Motor neuron (in vitro differentiated cells): Measurements from ENCODE around the gene SRCIN1. TPM values are rescaled to one million over a fixed set of nuclear protein-coding genes. Genes with fewer than 3 reads are reported as not detected.
"Not testable (repeated sequence)": the region's sequence is repeated elsewhere in the genome, so short reads cannot be mapped to it uniquely, and the experiment has no call there.

ENCODE experiments used
- ATAC-seq, 8 experiments: fragments of 200-7000 bp; cut with Tn5 transposase; replicated peaks in 6 of 8; 2 replicates each; pipeline ENCODE4 v1.8.0; 2021; ENCODE audit warnings: mild to moderate bottlenecking in 8 of 8, moderate library complexity in 8 of 8
- H3K27ac ChIP-seq, 2 donors: fragments of 250-450 bp; sonication (Bioruptor Pico); 2 replicates each; pipeline ENCODE4 v1.9.0; 2021; ENCODE audit warnings: antibody characterized with exemption in 2 of 2, mild to moderate bottlenecking in 2 of 2, moderate library complexity in 1 of 2
- H3K4me1 ChIP-seq, 2 donors: fragments of 250-450 bp; sonication (Bioruptor Pico); replicated peaks in 1 of 2; 2 replicates each; pipeline ENCODE4 v1.6.1; 2021; ENCODE audit warnings: antibody characterized with exemption in 2 of 2, mild to moderate bottlenecking in 2 of 2, moderate library complexity in 1 of 2
- H3K4me3 ChIP-seq, 5 donors: fragments of 250-450 bp; sonication (Bioruptor Pico); 2 replicates each; pipeline ENCODE4 v1.9.0; 2021; ENCODE audit warnings: antibody characterized with exemption in 5 of 5, mild to moderate bottlenecking in 5 of 5, moderate library complexity in 4 of 5
- WGBS, 10 experiments: fragments of 450-650 bp; shearing (Covaris generic); methylation state at CpG; one replicate each; pipeline ENCODE4 v1.0.0; 2022; 5-methylcytosine and 5-hydroxymethylcytosine counted together
- in situ Hi-C, 9 experiments: fragments of 400-800 bp; cut with MboI; loops; one replicate each; pipeline ENCODE4 v1.15.0; 2021; ENCODE audit warnings: low sequenced_read_pairs in 9 of 9, low pct_unique_long_range_greater_than_20kb in 2 of 9; ENCODE audit not compliant: unreplicated experiment in 9 of 9
- total RNA-seq, 8 experiments: library from RNA; unstranded; fragments of 300-600 nt; gene quantifications; 2 replicates each; pipeline versions ENCODE4 v1.2.3 to v1.2.4, GENCODE V29; 2022

SRCIN1 gene
- total RNA-seq, 8 experiments from 2014 or later = 0.71 to 21.2 (median 14.9) TPM

DNA sequence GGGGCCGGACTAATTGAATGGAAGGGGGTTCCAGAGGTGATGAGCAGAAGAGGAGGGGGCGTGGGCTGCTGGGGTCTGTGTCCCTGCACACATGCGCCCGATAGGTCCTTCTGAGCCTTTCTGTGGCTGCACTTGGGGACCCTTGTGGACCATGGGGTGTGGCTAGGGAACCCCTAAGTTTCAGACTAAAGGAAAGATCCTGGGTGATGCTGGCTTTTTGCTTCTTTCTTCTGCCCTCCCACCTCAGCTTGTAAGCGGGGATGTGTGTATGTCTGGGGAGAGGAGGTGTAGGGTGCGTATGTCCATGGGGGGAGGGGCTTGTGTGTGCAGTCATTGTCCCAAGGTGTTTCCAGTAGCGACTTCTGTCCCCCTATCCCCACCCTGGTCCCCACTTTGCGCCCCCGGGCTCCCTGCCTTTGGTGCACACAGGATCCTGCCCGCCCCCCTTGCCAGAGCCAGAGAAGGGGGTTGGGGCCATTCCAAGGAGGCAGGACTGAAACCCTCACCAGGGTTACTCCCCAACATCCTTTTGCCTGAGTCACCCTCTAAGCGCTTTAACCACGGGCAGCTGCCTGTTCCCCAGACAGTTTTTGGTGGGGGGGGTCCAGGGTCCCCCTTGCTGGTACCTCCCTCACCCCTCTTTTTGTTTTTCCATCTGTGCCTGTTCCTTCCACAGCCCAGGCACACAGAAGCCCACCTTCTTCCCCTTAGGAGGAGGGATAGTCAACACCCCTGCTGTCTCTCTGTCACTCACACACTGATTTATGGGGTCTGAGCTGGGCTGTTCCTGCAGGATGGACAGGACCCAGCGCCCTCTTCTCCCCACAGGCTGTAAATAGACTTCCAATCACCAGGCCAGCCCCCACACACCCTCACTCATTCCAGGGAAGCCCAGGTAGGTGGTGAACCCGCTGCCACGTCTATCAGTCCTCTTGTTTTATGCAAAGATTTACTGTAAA, 94.3 kb downstream of the SRCIN1 start:
- ATAC-seq = no peak
- WGBS, 10 experiments = 47 to 92% (median 56%) methylated on average over 2 to 5 of the region's 15 CpGs; no CpG with 5 or more reads in 6 of the 10 experiments
- peak overlapping the region in 2 of 5 donors; percentile 22 to 30 for H3K4me3 ChIP-seq
- in situ Hi-C loops = loop anchor here in 2 of 9 experiments (25.0 kb wide), 1 partner anchor 151 kb away; the partner anchor contains the start of gene EPOP (in 2 of the 2)
- H3K4me1 ChIP-seq = peaks cover 8 to 16% of the 10 kb centered on the region in 2 donors
- no peak overlapping the region for H3K27ac ChIP-seq

DNA sequence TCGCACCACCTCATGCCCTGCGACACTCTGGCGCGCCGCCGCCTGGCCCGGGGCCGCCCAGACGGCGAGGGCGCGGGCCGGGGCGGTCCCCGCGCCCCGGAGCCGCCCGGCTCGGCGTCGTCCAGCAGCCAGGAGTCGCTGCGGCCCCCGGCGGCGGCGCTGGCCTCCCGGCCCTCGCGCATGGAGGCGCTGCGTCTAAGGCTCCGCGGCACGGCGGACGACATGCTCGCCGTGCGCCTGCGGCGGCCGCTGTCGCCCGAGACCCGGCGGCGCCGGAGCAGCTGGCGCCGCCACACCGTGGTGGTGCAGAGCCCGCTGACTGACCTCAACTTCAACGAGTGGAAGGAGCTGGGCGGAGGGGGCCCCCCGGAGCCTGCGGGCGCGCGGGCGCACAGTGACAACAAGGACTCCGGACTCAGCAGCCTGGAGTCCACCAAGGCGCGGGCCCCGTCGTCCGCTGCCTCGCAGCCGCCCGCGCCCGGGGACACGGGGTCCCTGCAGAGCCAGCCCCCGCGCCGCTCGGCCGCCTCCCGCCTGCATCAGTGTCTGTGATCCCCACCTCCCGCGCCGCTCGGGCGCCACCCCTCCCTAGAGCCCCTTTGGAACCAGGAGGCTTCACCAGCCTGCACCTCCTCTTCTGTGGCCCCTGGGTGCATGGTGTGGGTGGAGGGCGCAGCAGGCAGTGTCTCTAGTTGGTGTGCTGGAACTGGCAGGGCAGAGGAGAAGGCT, 95.2 kb downstream of the SRCIN1 start:
- Histone ChIP-seq H3K4me3 (peak overlapping the region; percentile 8 to 30 (median 15)), H3K27ac (peak overlapping the region in 1 of 2 donors; percentile 5), H3K4me1 (peaks cover 8 to 16% of the 10 kb centered on the region in 2 donors)
- ATAC-seq = peak in 7 of 8 experiments; percentile 56 to 81 (median 70)
- in situ Hi-C loops = loop anchor here in 2 of 9 experiments (25.0 kb wide), 1 partner anchor 152 kb away; the partner anchor contains the start of gene EPOP (in 2 of the 2)
- 7 to 20% methylated on average over 1 to 8 of the region's 86 CpGs; no CpG with 5 or more reads in 8 of the 10 experiments for WGBS, 10 experiments

DNA sequence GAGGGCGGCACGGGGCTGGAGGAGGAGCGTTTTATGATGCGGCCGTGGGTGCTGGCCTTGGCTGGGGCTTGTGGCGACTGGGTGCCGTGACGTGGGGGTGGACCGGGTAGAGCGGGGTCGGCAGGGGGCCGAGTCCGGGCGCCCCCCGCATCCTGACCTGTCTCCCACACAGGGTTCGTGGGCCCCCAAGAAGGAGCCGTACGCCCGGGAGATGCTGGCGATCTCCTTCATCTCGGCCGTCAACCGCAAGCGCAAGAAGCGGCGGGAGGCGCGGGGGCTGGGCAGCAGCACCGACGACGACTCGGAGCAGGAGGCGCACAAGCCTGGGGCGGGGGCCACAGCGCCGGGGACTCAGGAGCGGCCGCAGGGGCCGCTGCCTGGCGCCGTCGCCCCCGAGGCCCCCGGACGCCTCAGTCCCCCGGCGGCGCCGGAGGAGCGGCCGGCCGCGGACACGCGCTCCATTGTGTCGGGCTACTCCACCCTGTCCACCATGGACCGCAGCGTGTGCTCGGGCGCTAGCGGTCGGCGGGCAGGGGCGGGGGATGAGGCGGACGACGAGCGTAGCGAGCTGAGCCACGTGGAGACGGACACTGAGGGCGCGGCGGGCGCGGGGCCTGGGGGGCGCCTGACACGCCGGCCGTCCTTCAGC, 95.9 kb downstream of the SRCIN1 start:
- H3K27ac ChIP-seq = peak overlapping the region; percentile 5 to 58
- 0% methylated on average over 3 of the region's 80 CpGs; no CpG with 5 or more reads in 9 of the 10 experiments for WGBS, 10 experiments
- in situ Hi-C loops = loop anchor here in 2 of 9 experiments (25.0 kb wide), 1 partner anchor 152 kb away; the partner anchor contains the start of gene EPOP (in 2 of the 2)
- ATAC-seq = peak in 7 of 8 experiments; percentile 22 to 78 (median 55)
- H3K4me3 ChIP-seq = peak overlapping the region in 4 of 5 donors; percentile 14 to 30 (median 18)
- peaks cover 8 to 16% of the 10 kb centered on the region in 2 donors for H3K4me1 ChIP-seq

DNA sequence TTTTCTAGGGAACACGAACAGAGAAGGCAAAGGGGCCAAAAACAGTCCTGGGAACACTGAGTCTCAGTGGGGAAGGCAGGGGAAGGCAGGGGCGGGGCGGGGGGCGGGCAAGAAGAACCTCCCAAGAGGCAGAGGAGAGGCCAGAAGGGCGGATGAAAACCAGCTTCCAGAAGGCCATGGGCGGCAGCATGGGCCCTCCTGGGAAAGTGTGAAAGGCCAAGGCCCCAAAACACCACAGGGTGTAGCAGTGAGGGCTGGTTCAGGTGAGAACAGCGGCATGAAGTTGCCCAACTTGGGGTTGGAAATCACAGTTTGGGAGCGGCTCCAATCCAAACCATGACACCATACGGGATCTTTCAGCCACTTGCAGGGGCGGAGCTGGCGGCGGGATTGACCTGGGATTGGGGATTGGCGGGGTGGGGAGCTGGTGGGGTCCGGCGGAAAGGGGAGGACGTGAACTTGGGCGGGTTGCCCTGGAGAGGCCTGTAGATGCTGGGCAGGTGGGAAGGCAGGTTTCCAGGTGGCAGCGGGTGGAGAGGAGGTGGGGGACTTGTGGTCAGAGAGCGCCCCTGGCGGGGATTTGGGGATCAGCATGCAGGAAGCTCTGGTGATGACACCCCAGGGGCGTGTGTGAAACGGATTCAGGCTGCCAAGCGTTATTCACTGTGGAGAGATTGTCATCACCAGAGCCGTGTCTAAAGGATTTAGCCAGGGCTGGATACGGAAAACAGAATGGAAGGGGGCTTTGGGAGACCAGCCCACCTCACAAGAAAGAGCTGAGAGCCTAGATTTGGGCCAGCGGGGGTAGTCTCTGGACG, 96.6 kb downstream of the SRCIN1 start:
- WGBS, 10 experiments = 53 to 54% methylated on average over 2 to 4 of the region's 27 CpGs; no CpG with 5 or more reads in 8 of the 10 experiments
- Histone ChIP-seq H3K4me1 (peaks cover 8 to 16% of the 10 kb centered on the region in 2 donors), H3K4me3 (peak overlapping the region in 3 of 5 donors; percentile 1 to 30 (median 22)), H3K27ac (peak overlapping the region; percentile 5 to 58)
- in situ Hi-C loops = loop anchor here in 2 of 9 experiments (25.0 kb wide), 1 partner anchor 153 kb away; the partner anchor contains the start of gene EPOP (in 2 of the 2)
- peak; percentile 51 to 80 (median 60) for ATAC-seq

DNA sequence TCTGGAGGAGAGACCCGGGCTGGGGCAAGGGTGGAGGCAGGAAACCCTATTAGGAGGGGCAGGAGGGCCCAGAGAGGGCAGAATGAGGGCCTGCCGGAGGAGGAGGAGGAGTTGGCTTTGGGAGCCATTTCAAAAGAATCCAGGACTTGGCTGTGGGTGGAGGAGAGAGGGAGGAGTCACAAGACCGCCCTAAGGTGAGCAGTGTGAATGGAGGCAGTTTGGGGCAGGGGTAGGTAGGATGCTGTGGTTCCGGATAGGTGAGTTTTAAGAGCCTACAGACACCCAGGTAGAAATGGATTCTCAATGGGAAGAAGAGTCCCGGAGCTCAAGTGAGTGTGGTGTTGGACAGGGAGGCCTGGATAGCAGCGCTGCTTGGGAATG, 97.2 kb downstream of the SRCIN1 start:
- H3K27ac ChIP-seq = no peak overlapping the region
- ATAC-seq = no peak

DNA sequence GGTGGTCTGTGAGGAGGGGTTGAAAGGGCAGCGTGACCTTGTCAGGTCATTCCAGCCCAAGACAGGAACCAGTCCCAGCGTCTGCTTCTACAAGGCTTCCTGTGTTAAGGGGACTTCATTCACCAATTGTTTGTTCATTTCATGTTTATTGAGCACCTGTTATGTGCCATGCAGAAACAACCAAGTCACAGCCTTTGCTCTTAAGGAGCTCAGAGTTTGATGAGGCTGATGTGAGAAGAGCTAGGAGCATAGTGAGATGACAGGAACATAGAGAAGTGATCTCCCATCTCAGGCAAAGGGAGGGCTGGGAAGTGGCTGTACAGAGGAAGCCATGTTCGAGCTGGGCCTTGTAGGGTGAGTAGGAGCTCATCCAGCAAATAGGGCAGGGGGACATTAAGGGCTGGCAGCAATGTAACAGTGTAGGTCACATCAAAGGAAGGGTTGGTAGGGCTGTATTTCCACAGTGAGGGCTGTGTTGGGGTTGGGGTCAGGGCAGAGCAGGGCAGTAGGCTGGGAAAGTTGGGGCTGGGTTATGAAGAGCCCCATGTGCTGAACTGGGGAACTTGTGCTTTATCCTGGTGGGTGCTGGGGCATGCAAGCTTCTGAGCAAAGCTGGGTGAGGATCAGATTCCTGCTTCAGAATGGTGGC, 97.7 kb downstream of the SRCIN1 start:
- Histone ChIP-seq H3K4me3 (no peak overlapping the region), H3K4me1 (peaks cover 8 to 16% of the 10 kb centered on the region in 2 donors), H3K27ac (no peak overlapping the region)
- ATAC-seq = no peak
- 80 to 100% (median 100%) methylated on average over 1 to 2 of the region's 3 CpGs; no CpG with 5 or more reads in 5 of the 10 experiments for WGBS, 10 experiments
- in situ Hi-C loops = loop anchor here in 2 of 9 experiments (25.0 kb wide), 1 partner anchor 154 kb away; the partner anchor contains the start of gene EPOP (in 2 of the 2)

More for the DNA sequence above, 97.2 kb downstream of the SRCIN1 start:
- in situ Hi-C loops = loop anchor here in 2 of 9 experiments (25.0 kb wide), 1 partner anchor 154 kb away; the partner anchor contains the start of gene EPOP (in 2 of the 2)
- Histone ChIP-seq H3K4me3 (no peak overlapping the region), H3K4me1 (peaks cover 8 to 16% of the 10 kb centered on the region in 2 donors)
- 80 to 100% (median 90%) methylated on average over 1 to 3 of the region's 6 CpGs; no CpG with 5 or more reads in 5 of the 10 experiments for WGBS, 10 experiments

DNA sequence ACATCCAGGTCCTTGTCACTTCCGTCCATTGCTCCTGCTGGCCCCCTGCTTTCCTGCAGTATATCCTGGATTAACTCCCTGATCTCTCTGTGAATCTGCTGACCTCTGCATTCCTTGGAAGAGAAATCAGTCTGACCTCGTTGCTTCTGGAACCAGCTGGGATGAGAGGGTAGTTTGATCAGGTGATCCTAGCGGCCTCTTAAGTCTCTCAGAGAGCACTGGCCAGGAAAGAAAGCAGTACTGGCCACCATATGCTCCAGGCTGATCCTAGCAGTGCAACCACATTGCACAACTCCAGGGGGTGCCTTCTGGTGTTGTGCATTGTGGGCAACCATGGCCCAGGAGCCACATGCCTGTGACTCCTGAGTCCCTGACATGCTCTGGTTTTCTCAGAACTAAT, 98.3 kb downstream of the SRCIN1 start:
- in situ Hi-C loops = loop anchor here in 2 of 9 experiments (25.0 kb wide), 1 partner anchor 155 kb away; the partner anchor contains the start of gene EPOP (in 2 of the 2)
- WGBS, 10 experiments = 80 to 100% (median 100%) methylated on average over 1 of the region's 3 CpGs; no CpG with 5 or more reads in 7 of the 10 experiments
- Histone ChIP-seq H3K4me1 (peaks cover 8 to 16% of the 10 kb centered on the region in 2 donors), H3K4me3 (no peak overlapping the region), H3K27ac (no peak overlapping the region)
- ATAC-seq = no peak

DNA sequence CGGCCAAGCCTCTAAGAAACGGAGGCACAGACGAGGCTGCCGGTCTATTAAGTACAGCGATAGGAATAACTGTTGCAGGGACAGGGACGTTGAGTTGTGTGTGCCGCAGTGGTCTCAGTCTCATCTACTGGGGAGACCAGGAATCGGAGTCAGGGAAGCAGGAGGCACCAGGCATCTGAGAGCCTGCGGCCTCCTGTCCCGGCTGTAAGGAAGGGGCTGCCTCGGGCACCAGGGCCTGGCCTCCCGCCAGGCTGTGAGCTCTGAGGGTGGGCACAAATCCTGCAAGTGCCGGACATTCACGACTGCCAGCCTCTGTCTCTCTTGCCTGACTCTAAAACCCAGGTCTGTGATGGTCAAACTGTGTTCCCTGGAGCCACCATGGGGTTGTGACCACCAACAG, 101.5 kb downstream of the SRCIN1 start:
- 79 to 100% (median 95%) methylated on average over 3 to 7 of the region's 14 CpGs; no CpG with 5 or more reads in 6 of the 10 experiments for WGBS, 10 experiments
- Histone ChIP-seq H3K4me1 (no peaks in the 10 kb centered on the region), H3K27ac (no peak overlapping the region), H3K4me3 (no peak overlapping the region)
- ATAC-seq = no peak
- in situ Hi-C loops = loop anchor here in 2 of 9 experiments (25.0 kb wide), 1 partner anchor 158 kb away; the partner anchor contains the start of gene EPOP (in 2 of the 2)

DNA sequence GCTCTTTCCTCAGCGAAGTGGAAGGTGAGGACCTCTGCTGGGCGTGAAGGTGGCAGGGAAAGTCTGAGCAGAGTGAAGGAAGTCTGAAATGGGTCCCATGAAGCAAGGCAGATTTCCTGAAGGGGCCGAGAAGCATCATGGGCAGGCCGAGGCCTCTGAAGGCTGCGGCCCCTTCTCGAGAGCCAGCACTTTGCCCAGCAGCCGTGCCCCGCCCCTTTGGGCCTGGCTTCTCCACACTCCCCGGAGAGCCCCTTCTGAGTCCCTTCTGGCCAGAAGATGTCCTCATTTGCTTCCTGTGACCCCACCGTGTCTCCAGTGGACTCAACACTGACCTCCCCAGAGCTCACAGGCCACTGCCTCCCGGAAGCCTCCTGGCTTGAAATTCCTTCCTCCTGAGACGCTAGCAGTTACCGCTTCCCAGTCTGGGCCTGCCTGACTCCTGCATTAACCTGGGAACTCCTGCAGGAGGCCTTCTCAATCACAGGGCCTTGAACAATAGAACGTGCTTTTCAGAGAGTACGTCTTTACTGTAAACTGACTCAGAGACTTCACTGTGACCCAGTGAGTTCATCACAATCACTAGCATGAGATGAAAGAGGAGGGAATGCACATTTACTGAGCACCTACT, 102.4 kb downstream of the SRCIN1 start:
- ATAC-seq, H3K4me3 ChIP-seq, H3K4me1 ChIP-seq, H3K27ac ChIP-seq: not testable (repeated sequence)
- in situ Hi-C loops = loop anchor here in 2 of 9 experiments (25.0 kb wide), 1 partner anchor 159 kb away; the partner anchor contains the start of gene EPOP (in 2 of the 2)
- 90% methylated on average over 2 of the region's 15 CpGs; no CpG with 5 or more reads in 9 of the 10 experiments for WGBS, 10 experiments

DNA sequence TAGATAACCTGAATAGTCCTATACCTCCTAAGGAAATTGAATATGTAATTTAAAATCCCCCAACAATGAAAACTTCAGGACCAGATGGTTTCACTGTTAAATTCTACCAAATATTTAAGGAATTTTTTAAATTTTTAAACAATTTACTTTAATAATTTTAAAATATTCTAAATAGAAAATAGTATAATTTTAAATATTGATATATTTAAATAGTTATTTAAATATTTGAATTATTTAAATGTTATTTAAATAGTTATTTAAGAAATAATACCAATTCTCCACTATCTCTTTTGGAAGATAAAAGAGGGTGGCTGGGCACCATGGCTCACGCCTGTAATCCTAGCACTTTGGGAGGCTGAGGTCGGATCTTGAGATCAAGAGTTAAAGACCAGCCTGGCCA, 104.0 kb downstream of the SRCIN1 start:
- not testable (repeated sequence) for H3K27ac ChIP-seq, H3K4me3 ChIP-seq, ATAC-seq, H3K4me1 ChIP-seq
- in situ Hi-C loops = loop anchor here in 2 of 9 experiments (25.0 kb wide), 1 partner anchor 161 kb away; the partner anchor contains the start of gene EPOP (in 2 of the 2)
- 100% methylated on average over 1 of the region's 2 CpGs; no CpG with 5 or more reads in 9 of the 10 experiments for WGBS, 10 experiments
